ENCODE measurements around the gene BAZ2A. TPM values are rescaled to one million over a fixed set of nuclear protein-coding genes. Genes with fewer than 3 reads are reported as not detected.
A peak's percentile ranks its signal among the peaks of the same experiment; 100 is the strongest.

BAZ2A gene
- total and polyA plus RNA-seq, 12 donors: 21.9 to 115 (median 72.4) TPM

- intact Hi-C loops (cut with DNase I): loop anchor here in 1 of 2 donors (10.0 kb wide), 1 partner anchor 79 kb away; the partner anchor contains the start of gene NACA
- peak; percentile 96 to 100 (median 98) for DNase-seq
- TF ChIP-seq POLR2A (IDR thresholded peaks at IDR 0.05): peak; percentile 97 to 99
- peak in 1 of 6 experiments; percentile 4 for TF ChIP-seq CTCF (IDR thresholded peaks at IDR 0.05)
Measured at GRCh38 chr12:56645717-56646446, 15.8 kb upstream of the BAZ2A start, which contains the start of gene ATP5F1B. TSS of gene ATP5F1B (minus strand) at chr12:56645984. CDS start at chr12:56645963, 21 bp downstream.

GRCh38 chr12:56645201-56645716, 15.1 kb upstream of the BAZ2A start:
- Histone ChIP-seq H3K36me3 (replicated peaks in 1 of 2) (peaks cover 0 to 43% of the 10 kb centered on the region in 2 donors), H3K4me1 (replicated peaks in 1 of 2) (peaks cover 4 to 34% of the 10 kb centered on the region in 2 donors), H3K27ac (peak overlapping the region; percentile 85 to 93 (median 90)), H3K27me3 (no peaks in the 10 kb centered on the region), H3K4me3 (peak overlapping the region; percentile 38 to 83 (median 74)), H3K9me3 (replicated peaks in 1 of 3) (no peaks in the 10 kb centered on the region)
- TF ChIP-seq POLR2A (IDR thresholded peaks at IDR 0.05) (no peak), CTCF (IDR thresholded peaks at IDR 0.05) (peak in 2 of 6 experiments; percentile 7 to 36)
- intact Hi-C loops (cut with DNase I): loop anchor here in 1 of 2 donors (10.0 kb wide), 1 partner anchor 80 kb away; the partner anchor contains the start of gene NACA
- 0% methylated on average over 17 to 29 of the region's 29 CpGs for WGBS, 4 donors
- peak in 6 of 7 donors; percentile 53 to 76 (median 60) for DNase-seq

More at GRCh38 chr12:56645717-56646446, 15.8 kb upstream of the BAZ2A start, which contains the start of gene ATP5F1B:
- Histone ChIP-seq H3K9me3 (replicated peaks in 1 of 3) (no peaks in the 10 kb centered on the region), H3K27ac (peak within 1 kb of the TSS; percentile 85 to 93 (median 90)), H3K36me3 (replicated peaks in 1 of 2) (peaks cover 0 to 36% of the 10 kb centered on the region in 2 donors), H3K4me1 (replicated peaks in 1 of 2) (peaks cover 4 to 34% of the 10 kb centered on the region in 2 donors), H3K4me3 (peak within 1 kb of the TSS; percentile 38 to 83 (median 74)), H3K27me3 (no peaks in the 10 kb centered on the region)
- WGBS, 4 donors: 0% methylated on average over 25 to 39 of the region's 39 CpGs

GRCh38 chr12:56644654-56645053, 14.5 kb upstream of the BAZ2A start:
- intact Hi-C loops (cut with DNase I): loop anchor here in 1 of 2 donors (10.0 kb wide), 1 partner anchor 80 kb away; the partner anchor contains the start of gene NACA

More at GRCh38 chr12:56644654-56645053, 14.5 kb upstream of the BAZ2A start:
- Histone ChIP-seq H3K27ac (peak overlapping the region in 3 of 5 donors; percentile 86 to 93 (median 92)), H3K9me3 (replicated peaks in 1 of 3) (no peaks in the 10 kb centered on the region), H3K27me3 (no peaks in the 10 kb centered on the region), H3K4me3 (peak overlapping the region in 3 of 4 donors; percentile 74 to 83 (median 74)), H3K36me3 (replicated peaks in 1 of 2) (peaks cover 0 to 49% of the 10 kb centered on the region in 2 donors), H3K4me1 (replicated peaks in 1 of 2) (peaks cover 4 to 34% of the 10 kb centered on the region in 2 donors)
- no peak for TF ChIP-seq CTCF (IDR thresholded peaks at IDR 0.05)
- TF ChIP-seq POLR2A (IDR thresholded peaks at IDR 0.05): no peak
- no peak for DNase-seq
- WGBS, 4 donors: 28 to 37% (median 33%) methylated on average over 4 of the region's 4 CpGs
